GM18505 (cell line): Measurements from ENCODE around the gene DCAF11.

Experiments used
- ATAC-seq: cut with Tn5 transposase; IDR thresholded peaks from one replicate; pipeline ENCODE4 v1.9.1; 2021; ENCODE audit not compliant: unreplicated experiment
- POLR2A ChIP-seq: IDR thresholded peaks from 4 replicates; pipeline ENCODE4 v1.6.1; 2011; ENCODE audit warnings: borderline replicate concordance; ENCODE audit not compliant: insufficient read depth, insufficient read length; ENCODE audit errors: extremely low read depth

DCAF11 gene

DNA sequence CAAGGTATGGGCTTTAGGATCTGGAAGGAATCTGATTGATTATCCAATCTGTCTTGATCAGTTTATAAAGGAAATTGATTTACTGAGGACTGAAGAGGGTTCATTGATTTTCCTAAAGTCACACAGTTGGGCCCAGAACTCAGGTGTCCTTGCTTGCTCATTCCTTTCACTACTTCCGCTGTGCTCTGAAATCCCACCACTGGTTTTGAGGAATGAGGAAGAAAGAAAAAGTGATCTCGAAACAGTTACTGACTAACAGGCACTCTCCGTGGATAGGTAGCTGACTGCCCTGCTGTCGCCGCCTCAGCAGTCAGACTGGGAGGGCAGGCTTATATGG is 15.8 kb downstream of the DCAF11 start, which contains the start of gene FITM1:
TSS of gene FITM1 (plus strand) at position 280 of the 337 bp plus-strand sequence. CDS start 905 bp downstream, outside the sequence.
- ATAC-seq = no peak
- TF ChIP-seq POLR2A = no peak

DNA sequence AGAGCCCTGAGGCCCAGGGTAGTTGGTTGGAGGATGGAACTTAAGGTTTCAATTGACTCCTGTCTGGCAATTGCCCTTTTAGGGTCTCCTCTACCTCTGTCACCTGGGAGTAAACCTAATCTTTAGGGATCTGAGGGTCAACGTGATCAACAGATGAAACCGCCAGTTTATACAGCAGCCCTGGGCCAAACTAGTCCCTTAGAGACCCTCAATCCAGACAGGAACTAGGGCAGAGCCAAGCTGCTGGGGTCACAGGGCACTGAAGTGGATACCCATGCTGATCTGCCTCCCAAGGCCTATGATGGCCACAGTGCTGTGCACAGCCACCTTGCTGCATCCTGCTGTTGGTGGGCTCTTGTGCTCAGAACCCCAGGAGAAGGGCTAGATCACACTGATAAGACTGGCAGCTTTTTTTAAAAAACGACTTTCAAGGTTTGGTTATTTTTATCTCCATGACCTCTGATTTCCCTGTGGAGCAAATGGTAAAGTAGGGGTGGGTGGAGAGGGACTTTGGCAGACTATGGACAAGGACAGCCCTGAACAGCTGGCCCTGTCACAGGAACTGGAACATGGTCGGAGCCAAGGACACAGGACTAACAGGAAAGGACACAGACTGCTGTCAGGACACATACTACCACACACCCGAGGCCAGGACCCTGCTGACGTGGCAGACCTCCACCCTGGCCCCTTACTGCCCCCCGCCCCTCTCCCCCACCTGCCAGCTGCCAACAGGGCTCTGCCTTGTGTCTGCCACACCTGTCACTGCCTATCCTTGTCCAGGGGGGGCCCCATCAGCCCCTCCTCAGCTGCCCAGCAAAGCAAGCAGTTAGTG is 16.4 kb downstream of the DCAF11 start:
- TF ChIP-seq POLR2A = no peak
- ATAC-seq = no peak

DNA sequence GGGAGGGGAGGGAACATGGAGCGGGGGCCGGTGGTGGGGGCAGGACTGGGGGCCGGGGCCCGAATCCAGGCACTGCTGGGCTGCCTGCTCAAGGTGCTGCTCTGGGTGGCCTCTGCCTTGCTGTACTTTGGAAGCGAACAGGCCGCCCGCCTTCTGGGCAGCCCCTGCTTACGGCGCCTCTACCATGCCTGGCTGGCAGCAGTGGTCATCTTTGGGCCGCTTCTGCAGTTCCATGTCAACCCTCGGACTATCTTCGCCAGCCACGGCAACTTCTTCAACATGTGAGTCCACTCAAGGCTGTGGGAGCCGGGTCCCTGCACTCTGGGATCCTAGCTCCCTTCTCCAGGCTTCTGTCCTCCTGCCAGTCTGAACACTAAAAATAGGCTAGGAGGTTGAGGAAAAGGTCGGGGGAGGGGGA is 17.0 kb downstream of the DCAF11 start:
- no peak for ATAC-seq
- TF ChIP-seq POLR2A = no peak

DNA sequence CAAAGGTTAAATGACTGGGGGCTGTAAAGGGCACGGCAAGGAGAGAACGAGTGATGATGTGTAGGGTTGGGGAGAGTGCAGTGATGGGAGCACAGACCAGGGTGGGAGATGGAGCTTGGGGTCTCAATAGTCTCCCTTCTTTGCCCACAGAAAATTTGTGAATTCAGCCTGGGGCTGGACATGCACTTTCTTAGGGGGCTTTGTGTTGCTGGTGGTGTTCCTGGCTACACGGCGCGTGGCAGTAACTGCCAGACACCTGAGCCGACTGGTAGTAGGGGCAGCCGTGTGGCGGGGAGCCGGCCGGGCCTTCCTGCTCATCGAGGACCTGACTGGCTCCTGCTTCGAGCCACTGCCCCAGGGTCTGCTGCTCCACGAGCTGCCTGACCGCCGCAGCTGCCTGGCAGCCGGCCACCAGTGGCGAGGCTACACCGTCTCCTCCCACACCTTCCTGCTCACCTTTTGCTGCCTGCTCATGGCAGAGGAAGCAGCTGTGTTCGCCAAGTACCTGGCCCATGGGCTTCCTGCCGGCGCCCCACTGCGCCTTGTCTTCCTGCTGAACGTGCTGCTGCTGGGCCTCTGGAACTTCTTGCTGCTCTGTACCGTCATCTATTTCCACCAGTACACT is 17.6 kb downstream of the DCAF11 start:
- no peak for ATAC-seq
- no peak for TF ChIP-seq POLR2A

DNA sequence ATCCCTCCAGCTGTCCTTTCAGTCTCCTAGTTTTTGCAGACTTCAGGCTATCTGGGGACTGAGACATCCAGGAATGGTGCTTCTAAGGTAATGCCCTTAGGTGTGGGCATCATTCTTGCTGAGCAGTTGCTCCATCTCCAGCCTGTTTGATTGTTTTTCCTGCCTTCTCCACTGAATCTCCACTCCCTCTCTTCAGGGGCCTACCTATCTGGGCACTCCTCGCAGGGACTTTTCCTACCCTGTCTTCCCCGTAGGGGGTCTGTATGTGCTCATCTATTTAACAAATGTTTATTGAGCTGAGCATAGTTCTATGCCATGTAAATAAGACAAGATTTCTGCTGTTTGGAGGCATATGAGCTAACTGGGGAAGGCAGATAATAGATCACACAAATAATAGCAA is 18.4 kb downstream of the DCAF11 start:
- TF ChIP-seq POLR2A = no peak
- no peak for ATAC-seq

DNA sequence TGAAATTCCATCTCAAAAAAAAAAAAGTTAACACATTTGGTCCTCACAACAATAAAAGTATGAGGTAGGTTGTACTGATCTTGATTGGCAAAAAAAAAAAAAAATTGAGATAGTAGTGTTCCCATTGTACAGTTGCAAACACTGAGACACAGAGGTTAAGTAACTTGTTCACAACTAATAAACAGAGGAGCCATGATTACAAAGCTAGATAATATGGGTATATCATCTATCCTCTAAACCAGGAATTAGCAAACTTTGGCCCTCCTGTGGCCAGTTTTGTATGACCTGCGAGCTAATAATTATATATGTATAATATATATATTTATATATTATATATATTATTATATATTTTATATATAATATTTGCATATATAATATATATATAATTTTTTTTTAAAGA is 19.2 kb downstream of the DCAF11 start:
- no peak for TF ChIP-seq POLR2A
- ATAC-seq = no peak

DNA sequence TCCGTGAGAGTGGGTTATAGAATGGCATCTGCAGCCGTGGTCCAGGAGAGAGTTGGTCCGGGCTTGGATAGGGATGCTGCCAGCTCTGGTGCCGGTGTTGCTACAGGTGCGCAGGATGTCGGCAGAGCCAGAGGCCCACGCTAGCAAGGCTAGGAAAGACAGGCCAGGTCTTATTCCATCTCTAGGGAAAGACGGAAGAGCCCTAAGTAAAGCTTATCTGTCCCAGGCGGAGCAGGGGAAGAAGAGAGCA is 20.9 kb downstream of the DCAF11 start:
- ATAC-seq = no peak
- TF ChIP-seq POLR2A = no peak

DNA sequence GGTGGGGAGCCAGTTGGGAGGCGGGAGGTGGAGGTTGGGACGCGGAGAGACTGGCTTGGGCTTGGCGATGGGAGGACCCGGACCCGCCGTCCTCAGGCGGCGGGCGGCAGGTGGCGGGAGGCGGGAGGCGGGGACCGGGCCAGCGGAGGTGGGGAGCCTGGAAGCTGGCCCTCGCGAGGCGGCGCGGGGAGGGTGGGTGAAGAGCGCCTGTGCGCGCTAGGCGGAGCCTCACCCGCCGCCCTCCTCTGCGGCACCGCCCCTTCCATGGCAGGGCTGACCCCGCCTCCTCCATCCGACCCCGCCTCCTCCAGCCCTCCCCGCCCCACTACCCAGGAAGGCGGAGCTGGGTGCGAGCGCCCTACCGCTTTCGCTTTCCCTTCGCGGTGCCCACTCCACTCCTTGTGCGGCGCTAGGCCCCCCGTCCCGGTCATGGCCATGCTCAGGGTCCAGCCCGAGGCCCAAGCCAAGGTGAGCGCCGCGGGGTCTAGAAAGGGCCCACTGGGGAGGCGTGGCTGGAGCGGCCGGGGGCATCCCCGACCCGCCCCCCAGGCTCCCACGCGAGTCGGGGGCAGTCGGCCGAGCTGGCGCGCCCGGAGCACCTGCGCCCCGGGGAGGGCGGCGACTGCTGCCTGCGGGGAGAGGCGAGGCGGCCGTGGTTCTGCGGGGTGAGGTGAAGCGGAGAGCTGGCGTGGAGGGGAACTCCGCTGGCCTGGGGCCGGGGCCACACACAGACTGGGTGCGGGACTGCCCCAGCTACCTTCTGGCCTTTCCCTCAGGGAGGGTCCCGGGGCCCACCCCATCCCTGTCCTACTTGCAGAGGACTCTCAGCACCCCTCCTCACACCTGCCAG is 21.5 kb downstream of the DCAF11 start, which contains the start of gene PSME1:
TSS of gene PSME1 (plus strand) at position 361 of the 850 bp plus-strand sequence. CDS start at position 430, 69 bp downstream.
- peak; percentile 62 for TF ChIP-seq POLR2A
- ATAC-seq = peak; percentile 85

DNA sequence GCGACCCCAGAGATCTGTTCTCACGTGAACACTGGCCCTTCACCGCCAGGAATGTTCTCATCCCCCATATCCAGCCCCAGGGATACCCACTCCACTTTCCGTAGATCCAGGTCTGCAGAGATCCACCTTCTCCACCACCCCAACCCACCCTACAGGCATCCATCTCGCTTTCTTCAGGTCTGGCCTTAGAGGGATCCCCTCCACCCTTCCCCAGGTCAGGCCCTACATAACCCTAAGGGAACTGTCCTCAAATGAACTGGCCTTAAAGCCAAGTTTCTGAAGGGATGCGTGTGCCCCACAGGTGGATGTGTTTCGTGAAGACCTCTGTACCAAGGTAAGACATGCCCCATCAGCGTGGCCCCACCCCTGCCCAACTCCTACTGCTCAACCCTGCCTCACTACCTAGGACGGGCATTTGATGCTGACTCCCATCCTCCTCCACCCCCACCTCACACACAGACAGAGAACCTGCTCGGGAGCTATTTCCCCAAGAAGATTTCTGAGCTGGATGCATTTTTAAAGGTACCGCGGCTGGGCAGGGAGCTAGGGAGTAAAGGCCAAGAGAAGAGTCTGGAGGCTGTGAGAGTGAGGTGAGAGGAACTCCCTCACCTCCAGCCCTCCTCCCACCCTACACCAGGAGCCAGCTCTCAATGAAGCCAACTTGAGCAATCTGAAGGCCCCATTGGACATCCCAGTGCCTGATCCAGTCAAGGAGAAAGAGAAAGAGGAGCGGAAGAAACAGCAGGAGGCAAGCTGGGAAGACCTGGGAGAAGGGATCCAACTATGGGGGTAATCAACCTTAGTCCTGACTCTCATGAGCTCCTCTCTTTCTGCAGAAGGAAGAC is 22.3 kb downstream of the DCAF11 start:
- no peak for TF ChIP-seq POLR2A
- no peak for ATAC-seq

DNA sequence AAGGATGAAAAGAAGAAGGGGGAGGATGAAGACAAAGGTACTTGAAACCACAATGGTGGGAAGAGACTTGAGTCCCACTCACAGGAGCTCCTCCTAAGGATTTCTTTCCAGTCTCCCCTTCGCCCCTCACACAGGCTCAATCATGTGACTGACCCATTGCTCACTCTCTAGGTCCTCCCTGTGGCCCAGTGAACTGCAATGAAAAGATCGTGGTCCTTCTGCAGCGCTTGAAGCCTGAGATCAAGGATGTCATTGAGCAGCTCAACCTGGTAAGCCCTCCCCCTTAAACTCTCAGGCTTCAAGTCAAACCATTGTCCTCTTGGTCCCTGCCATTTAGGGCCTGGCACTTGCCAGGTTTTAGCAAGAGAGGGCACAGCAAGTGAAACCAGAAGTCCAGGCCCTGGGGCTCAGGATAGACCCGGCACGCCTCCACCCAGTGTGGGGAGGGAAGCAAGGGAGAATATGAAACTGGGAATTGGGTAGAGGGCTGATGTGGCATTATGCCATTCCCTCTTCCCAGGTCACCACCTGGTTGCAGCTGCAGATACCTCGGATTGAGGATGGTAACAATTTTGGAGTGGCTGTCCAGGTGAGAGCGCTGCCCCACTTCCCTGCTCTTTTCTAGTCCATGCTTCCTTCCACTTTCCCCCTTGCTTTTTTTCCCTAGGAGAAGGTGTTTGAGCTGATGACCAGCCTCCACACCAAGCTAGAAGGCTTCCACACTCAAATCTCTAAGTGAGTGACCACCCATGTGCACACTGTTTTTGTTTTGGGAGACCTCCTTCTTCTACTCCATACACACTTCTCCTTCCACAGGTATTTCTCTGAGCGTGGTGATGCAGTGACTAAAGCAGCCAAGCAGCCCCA is 23.2 kb downstream of the DCAF11 start:
- TF ChIP-seq POLR2A = no peak
- no peak for ATAC-seq

DNA sequence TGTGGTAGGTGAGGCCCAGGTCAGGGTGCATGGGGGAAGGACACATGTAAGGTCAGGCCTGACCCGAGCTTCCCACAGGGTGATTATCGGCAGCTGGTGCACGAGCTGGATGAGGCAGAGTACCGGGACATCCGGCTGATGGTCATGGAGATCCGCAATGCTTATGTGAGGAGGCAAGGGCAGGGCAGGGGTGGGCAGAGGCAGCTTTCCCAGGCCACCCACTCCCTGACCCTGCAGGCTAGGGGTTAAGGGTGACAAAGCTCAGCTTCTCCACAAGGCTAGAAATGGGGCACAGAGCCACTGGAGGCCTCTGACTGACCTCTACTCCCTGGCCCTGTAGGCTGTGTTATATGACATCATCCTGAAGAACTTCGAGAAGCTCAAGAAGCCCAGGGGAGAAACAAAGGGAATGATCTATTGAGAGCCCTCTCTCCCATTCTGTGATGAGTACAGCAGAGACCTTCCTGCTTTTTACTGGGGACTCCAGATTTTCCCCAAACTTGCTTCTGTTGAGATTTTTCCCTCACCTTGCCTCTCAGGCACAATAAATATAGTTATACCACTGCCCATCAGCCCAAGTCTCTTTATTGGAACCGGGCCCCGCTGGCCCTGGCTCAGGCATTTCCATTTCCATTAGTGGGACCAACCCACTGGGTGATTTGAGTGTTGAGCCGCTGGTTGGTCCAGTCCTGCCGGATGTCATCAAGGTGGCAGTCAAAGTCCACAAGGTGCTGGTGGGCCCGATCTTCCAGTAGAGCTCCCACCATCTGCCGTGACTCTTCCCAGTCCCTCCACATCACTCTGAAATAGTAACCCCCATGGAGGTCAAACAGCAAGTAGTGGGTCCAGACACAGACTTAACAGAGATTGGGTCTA is 24.1 kb downstream of the DCAF11 start:
- TF ChIP-seq POLR2A = no peak
- ATAC-seq = no peak
